Fibroblast of villous mesenchyme (primary cell): ENCODE measurements around the gene REN. TPM values are rescaled to one million over a fixed set of nuclear protein-coding genes. Genes with fewer than 3 reads are reported as not detected.

Experiments
- DNase-seq: peaks from one replicate; pipeline ENCODE4 v3.0.0-alpha.2; 2010; ENCODE audit warnings: low read depth
- H3K4me3 ChIP-seq: 2 replicates; pipeline ENCODE4 v1.5.1; 2011; ENCODE audit warnings: low read depth, mild to moderate bottlenecking, low read length
- total RNA-seq: library from RNA; depleted of rRNA; stranded (reverse); fragments of >200 nt; gene quantifications from 2 replicates; pipeline ENCODE4 v1.2.3, GENCODE V29; 2012
- TF ChIP-seq, protein P1 (sequence below): IDR thresholded peaks from 2 replicates; pipeline ENCODE4 v1.5.1; 2012; ENCODE audit warnings: low read depth, mild to moderate bottlenecking, low read length; ENCODE audit not compliant: insufficient read depth

The REN gene
- total RNA-seq, 1 donor, result 4.3 TPM

GRCh38 chr1:204171751-204172178 is 5.6 kb upstream of the REN start:
- peak; percentile 37 for DNase-seq
- no peak overlapping the region for H3K4me3 ChIP-seq
- TF ChIP-seq, protein P1, sequence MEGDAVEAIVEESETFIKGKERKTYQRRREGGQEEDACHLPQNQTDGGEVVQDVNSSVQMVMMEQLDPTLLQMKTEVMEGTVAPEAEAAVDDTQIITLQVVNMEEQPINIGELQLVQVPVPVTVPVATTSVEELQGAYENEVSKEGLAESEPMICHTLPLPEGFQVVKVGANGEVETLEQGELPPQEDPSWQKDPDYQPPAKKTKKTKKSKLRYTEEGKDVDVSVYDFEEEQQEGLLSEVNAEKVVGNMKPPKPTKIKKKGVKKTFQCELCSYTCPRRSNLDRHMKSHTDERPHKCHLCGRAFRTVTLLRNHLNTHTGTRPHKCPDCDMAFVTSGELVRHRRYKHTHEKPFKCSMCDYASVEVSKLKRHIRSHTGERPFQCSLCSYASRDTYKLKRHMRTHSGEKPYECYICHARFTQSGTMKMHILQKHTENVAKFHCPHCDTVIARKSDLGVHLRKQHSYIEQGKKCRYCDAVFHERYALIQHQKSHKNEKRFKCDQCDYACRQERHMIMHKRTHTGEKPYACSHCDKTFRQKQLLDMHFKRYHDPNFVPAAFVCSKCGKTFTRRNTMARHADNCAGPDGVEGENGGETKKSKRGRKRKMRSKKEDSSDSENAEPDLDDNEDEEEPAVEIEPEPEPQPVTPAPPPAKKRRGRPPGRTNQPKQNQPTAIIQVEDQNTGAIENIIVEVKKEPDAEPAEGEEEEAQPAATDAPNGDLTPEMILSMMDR, result no peak

GRCh38 chr1:204170494-204171155 is 4.5 kb upstream of the REN start:
- DNase-seq, result no peak
- H3K4me3 ChIP-seq, result no peak overlapping the region
- TF ChIP-seq, protein P1, result no peak

DNA sequence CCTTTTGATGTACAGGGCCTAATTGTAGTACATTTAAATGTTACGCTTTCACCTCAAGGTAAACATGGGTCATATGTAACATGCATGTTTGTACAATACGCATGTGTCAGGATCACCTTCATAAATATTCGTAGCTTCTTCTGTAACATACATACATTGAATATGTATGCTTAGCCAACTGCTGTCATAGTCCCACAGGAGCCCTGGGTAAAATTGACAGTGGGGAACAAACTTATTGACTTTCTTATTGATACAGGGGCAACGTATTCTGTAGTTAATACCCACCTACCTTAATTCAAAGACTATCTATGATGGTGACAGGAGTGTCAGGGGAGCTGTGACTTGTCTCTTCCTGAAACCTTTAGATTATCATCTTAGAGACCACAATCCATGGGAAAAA is 3.7 kb upstream of the REN start:
- TF ChIP-seq, protein P1, result no peak
- no peak for DNase-seq
- no peak overlapping the region for H3K4me3 ChIP-seq

- TF ChIP-seq, protein P1, result no peak
- DNase-seq, result no peak
- H3K4me3 ChIP-seq, result no peak overlapping the region
Observed at GRCh38 chr1:204167730-204168129, 1.6 kb upstream of the REN start.

DNA sequence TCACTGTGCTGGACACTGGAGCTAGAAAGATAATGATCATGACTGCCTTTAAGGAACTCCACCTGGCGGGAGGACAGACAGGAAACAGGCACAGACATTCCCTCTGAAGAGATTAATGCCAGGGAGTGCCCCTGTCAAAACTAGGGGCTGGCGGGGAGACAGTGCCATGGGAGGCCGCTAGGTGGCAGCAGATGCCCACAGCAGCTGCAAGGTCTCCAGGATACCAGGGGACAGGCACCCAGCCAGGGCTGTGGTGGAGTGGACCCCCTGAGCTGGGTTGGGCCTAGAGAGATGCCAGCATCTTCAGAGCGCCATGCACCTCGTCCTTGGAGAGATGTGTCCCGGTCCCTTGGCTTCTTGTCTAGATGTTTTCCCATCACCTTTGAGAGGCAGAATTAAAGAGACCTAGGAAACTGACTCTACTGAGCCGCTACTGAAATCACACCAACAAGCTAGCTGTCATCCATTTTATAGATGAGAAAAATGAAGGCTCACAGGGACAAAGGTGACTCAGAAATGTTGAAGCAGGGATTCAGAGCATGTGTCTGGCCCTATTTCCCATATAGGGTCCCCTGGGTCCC is 3.6 kb downstream of the REN start:
- TF ChIP-seq, protein P1, result peak; percentile 99
- DNase-seq, result peak; percentile 63
- no peak overlapping the region for H3K4me3 ChIP-seq

DNA sequence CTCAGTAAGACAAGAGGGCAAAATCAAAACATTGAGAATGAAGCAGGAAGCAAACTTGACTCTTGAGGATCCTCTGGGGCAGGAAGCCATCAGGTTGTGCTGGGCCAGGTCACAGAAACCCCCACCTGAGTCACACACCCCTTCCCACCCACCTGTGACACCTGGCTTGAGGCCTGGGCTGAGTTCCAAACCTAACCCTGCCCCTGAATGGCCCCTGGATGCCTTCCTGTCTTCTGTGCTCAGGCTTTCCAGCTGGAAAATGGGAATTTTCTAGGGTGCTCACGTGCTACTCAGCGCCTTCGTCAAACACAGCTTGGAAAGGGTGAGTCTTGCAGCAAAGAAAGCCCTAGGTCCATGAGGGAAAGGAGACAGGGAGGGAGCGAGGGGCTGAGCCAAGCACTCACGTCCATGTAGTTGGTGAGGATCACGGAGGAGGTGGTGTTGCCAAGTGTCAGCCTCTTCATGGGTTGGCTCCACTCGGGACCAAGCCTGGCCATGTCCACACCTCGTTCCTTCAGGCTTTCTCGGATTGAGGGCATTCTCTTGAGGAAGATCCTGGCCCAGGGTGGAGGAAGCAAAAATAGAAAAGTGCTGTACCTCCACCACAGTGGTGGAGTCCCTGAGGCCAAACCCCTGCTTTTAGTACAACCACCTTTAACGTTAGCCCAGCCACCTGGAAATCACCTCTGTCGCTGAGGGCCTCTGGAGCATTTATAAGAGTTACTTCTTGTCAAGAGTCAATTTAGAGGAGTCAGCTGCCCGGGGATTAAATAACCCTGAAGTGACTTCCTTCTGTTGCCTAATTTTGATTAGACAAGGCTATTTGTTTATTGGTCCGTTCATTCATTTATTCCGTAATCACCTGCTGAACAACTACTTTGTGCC is 4.3 kb downstream of the REN start:
- no peak overlapping the region for H3K4me3 ChIP-seq
- TF ChIP-seq, protein P1, result no peak
- DNase-seq, result no peak
